GM19324 (cell line): ENCODE measurements around the gene PASK.

Experiments
- ATAC-seq: cut with Tn5 transposase; IDR thresholded peaks from one replicate; pipeline ENCODE4 v1.9.1; 2021; ENCODE audit warnings: mild to moderate bottlenecking, moderate library complexity; ENCODE audit not compliant: unreplicated experiment, low FRiP score

Gene PASK

GRCh38 chr2:241070811-241071676 lies 78.2 kb downstream of the PASK start:
- no peak for ATAC-seq

GRCh38 chr2:241070361-241070760 lies 78.9 kb downstream of the PASK start:
- no peak for ATAC-seq

GRCh38 chr2:241069821-241070281 lies 79.4 kb downstream of the PASK start:
- ATAC-seq, result no peak

GRCh38 chr2:241068942-241069810 lies 80.1 kb downstream of the PASK start:
- ATAC-seq, result no peak

GRCh38 chr2:241068136-241068941 lies 80.9 kb downstream of the PASK start:
- ATAC-seq, result no peak

DNA sequence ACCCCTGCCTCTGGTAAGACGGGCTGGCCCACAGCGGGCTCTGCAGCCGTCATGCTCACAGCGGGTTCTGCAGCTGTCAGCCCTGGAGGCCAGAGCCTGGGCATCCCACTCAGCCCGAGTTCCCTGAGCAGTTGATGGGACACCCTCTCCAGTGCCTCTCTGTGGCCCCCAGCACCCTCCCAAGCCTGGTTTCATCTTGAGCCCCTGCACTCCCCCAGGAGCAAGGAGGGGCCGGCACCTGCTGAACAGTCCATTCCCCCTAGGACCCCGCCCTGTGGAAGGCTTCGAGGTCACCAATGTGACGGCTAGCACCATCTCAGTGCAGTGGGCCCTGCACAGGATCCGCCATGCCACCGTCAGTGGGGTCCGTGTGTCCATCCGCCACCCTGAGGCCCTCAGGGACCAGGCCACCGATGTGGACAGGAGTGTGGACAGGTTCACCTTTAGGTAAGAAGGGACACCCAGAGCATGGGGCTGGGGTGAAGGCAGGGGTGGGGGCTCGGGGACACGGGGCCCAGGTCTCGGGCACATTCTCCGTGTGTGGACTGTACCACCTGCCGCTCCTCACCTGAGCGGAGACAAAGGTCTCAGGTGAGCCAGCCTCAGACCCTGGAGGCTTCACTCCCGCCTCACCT lies 81.7 kb downstream of the PASK start:
- ATAC-seq, result no peak

DNA sequence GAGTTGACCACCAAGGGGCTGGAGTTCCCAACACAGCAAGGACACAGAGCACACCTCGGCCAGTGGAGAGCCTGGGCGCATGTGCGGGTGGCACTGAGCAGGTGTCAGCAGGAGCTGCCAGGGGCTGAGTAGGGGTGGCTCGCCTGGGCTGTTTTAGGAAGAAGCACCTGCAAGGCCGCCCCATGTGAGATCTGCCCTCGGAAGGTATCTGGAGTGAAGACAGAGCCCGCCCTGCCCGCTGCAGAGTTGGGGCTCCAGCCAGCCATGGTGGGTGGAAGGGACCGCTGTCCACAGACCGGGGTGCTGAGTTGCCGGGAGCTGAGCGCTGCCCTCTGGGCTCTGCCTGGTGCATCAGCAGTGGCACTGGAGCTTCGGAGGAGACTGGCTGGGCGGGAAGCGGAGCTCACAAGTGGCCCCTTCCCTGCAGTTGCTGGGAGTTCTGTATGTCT lies 82.4 kb downstream of the PASK start:
- no peak for ATAC-seq

GRCh38 chr2:241066171-241066892 lies 82.9 kb downstream of the PASK start:
- no peak for ATAC-seq

GRCh38 chr2:241065355-241065803 lies 83.9 kb downstream of the PASK start:
- ATAC-seq, result no peak

GRCh38 chr2:241064802-241065354 lies 84.4 kb downstream of the PASK start:
- no peak for ATAC-seq

DNA sequence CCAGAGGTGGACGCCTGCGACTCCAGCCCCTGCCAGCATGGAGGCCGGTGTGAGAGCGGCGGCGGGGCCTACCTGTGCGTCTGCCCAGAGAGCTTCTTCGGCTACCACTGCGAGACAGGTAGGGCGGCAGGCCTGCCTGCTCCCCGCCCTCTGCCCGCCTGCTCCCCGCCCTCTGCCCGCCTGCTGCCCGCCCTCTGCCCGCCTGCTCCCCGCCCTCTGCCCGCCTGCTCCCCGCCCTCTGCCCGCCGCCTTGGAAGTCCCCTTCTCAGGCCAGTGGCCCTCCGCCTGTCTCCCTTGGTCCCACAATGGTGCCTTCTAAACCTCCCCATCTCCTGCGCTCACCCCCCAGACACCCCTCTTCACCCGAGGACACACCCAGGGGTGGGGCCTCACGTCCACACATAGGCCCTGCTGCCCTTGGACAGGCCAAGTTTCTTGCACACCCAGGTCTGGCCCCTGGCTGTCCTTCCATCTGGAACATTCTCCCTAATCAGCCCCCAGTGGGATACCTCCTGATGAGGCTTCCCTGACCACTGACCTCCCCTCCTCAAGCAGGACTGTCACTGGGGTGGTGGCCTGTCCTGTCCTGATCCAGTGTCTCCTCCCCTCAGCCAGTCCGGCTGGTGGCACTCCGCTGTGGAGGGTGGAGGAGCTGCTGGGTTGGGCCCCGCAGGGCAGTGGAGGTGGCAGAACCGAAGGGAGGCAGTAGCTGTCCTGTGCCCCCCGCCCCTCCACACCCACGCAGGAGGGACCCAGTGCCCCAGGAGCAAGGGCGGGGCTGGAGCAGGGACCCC lies 85.1 kb downstream of the PASK start:
- ATAC-seq, result no peak

DNA sequence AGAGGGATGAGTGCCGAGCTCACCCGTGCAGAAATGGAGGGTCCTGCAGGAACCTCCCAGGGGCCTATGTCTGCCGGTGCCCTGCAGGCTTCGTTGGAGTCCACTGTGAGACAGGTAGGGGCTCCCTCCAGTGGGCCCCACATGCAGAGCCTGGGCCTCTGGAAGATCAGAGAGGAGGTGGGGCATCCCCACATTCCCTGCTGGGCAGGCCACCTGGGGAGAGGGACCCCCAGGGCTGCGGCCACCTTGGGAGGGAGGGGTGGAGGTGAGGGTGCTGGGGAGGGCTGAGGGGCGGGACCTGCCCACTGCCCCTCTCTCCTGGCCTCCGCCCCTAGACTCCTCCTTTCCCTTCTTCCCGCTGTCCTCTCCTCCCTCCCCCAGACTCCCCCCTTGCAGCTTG lies 85.7 kb downstream of the PASK start:
- no peak for ATAC-seq

DNA sequence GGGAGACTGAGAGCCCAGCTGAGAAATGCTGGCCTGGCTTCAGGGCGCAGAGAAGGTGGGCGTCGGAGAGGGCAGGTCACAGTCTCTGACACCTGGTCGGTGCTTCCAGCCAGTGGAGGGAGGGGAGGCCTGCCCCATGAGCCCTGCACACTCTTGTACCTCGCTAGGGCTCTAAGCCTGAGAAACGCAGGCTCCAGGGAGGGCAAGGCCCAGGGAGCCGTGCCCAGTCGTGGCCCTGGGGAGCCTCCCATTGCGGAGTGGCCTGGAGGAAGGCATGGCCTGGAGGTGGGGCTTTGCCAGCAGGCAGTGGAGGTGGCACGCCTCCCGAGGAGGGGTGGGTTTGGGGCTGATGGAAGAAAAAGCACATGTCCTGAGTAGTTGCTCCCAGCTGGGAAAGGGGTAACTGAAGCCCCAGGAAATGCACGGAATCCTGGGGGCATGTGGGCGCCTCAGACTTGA lies 86.2 kb downstream of the PASK start:
- no peak for ATAC-seq

DNA sequence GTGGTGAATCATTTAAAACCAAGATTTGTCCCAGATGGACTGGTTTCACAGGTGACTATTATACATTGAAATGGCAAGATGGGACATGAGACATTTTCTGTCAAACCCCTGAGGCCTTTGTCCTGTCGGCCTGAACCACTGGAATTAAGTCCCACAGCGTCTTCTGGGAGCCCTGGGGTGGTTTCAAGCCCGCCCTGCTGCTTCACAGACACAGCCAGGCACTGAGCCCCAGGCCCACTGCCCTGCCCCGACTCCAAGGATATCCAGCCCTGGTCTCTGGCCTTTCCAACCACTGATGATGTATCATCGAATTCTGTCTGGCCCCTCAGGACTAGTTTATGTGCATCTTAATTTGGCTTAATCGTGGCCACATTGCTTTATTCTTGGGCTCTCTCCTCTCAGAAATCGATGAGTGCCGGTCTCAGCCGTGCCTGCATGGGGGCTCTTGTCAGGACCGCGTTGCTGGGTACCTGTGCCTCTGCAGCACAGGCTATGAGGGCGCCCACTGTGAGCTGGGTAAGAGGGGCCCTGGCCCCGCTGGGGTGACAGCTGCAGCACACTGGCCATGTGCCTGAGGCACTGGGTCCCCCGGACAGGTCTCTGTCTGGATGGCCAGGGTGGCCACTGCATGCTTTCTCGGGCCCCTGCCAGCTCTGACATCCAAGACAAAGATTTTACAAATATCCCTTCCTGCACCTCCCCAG lies 86.7 kb downstream of the PASK start:
- no peak for ATAC-seq

- ATAC-seq, result no peak
Observed at GRCh38 chr2:241061275-241061674, 88.0 kb downstream of the PASK start.
